ENCODE data around the gene RASSF3.

RASSF3 gene, protein sequence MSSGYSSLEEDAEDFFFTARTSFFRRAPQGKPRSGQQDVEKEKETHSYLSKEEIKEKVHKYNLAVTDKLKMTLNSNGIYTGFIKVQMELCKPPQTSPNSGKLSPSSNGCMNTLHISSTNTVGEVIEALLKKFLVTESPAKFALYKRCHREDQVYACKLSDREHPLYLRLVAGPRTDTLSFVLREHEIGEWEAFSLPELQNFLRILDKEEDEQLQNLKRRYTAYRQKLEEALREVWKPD

DNA sequence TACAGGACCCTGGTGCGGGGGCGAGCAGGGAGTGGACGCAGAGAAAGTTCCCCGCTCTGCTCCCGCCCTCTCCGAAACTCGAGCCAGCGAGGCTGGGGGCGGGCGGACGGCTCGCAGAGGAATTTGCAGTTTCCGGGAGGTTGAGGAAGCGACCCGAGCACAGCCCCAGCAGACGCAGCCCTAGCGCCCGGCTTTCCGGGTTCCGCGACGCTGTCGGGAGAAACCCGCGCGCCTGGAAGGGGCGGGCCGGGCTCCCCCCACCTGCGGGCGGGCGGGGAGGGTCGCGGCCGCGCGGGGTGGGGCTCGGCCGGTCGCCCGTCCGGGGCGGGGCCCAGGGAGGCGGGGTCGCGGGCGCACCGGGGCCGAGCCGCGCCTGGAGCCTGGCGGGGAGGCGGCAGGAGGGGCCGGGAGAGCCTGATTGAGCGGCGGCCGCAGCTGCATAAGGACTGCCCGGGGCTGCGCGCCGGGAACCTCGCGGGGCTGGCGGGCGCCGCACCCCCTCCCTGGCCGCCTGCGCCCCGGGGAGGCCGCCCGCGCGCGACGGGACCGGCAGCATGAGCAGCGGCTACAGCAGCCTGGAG is at the start of gene RASSF3:
Gene RASSF3 (plus strand): TSS at position 417 of the 581 bp plus-strand sequence. CDS start 138 bp downstream, at position 555.
- FAIRE-seq = no peak
- DNase-seq (ENCODE audit: insufficient read length, low spot score) = peak; percentile 52

GRCh38 chr12:64561302-64562136 is 48.8 kb upstream of the RASSF3 start:
- DNase-seq (ENCODE audit: insufficient read length, low spot score) (no peak), FAIRE-seq (no peak)
- no peak for TF ChIP-seq POLR2A (IDR thresholded peaks at IDR 0.05; ENCODE audit: low read depth, low read length)

More for the DNA sequence above, at the start of gene RASSF3:
- peak; percentile 14; the same call in 1 of the 2 replicates for TF ChIP-seq POLR2A (IDR thresholded peaks at IDR 0.05; ENCODE audit: low read depth, low read length)

DNA sequence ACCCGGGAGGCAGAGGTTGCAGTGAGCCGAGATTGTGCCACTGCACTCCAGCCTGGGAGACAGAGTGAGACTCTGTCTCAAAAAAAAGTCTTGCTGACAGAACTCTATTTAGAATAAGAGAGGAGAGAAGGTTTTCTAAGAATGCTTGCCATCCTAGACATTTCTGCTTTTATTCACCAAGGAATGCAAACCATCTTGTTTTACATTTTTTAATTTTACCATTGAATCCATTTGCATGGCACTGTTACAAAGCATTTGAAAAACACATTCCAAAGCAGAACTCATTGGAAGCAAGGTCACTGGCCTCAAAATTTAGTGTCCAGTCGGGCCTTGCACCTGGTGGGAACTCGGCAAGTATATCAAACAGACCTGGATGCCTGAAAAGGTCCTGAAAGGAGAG is 44.2 kb upstream of the RASSF3 start:
- no peak for FAIRE-seq
- no peak for DNase-seq (ENCODE audit: insufficient read length, low spot score)
- no peak for TF ChIP-seq POLR2A (IDR thresholded peaks at IDR 0.05; ENCODE audit: low read depth, low read length)

DNA sequence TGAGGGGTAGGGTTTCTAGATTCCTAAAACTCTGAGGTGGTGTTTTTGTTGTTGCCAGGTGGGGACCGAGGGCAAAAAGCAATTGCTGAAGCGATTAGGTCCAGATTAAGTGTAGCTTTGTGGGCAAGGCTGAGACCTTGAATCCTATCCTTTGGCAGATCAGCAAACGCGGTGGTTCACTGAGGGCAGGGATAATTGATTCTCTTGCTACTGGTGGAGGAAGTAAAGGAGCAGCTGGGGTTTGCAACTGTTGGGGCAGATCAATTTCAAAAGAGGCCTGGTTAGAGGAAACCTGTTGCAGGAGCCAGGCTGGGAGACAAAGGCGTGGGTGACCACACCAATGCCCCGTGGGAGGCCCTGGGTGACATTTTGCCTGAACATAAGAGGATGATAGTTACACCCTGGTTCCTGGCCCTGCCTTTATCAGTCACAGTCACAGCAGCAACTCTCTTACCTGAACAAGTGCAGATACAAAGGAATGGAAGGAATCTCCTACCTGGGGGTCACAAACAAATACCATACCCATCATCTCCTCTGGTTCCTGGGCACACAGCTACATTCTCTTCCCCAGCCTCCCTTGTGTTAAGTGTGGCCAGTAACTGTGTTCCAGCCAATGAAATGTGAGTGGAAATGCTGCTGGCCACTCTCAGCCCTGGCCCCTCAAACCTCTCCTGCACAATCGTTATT is 43.3 kb upstream of the RASSF3 start:
- no peak for FAIRE-seq
- DNase-seq (ENCODE audit: insufficient read length, low spot score) = no peak

DNA sequence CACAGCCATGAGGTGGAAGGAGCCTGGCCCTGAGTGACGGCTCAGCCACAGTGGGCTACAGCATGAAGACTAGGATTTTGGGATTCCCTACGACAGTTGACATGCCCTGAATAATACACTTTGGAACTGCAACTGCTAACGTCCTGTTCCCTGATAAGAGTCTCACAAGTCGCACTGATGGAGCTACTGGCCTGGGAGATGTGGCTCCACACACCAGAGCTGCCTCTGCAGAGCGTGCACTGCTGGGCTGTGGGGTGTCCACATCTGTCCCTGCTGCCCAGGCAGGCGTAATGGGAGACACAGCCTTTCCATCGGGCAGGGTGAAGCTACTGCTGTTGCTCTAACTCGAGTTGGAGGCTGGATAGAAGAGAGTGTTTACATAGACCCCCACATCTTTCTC is 42.7 kb upstream of the RASSF3 start:
- DNase-seq (ENCODE audit: insufficient read length, low spot score) (no peak), FAIRE-seq (no peak)
- no peak for TF ChIP-seq POLR2A (IDR thresholded peaks at IDR 0.05; ENCODE audit: low read depth, low read length)

More for the DNA sequence above, 43.3 kb upstream of the RASSF3 start:
- TF ChIP-seq POLR2A (IDR thresholded peaks at IDR 0.05; ENCODE audit: low read depth, low read length) = no peak

DNA sequence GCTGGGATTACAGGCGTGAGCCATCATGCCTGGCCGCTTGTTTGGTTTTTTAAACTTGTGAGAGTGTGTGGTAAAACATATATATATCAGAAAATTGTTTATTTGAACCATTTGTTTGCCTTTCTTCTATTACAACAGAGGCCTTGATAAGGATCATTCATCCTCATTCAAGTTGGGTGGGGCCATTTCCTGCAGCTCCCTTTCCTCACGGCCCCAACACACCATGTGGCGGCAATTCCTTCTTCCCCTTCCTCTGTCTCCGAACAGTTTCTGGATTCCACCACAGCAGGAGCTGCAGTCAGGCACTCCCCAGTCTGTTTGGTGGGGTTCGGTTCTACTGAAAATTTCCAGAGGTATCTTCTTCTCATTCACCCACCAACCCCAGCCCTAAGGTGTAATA is 42.0 kb upstream of the RASSF3 start:
- DNase-seq (ENCODE audit: insufficient read length, low spot score) (no peak), FAIRE-seq (no peak)
- no peak for TF ChIP-seq POLR2A (IDR thresholded peaks at IDR 0.05; ENCODE audit: low read depth, low read length)

GRCh38 chr12:64569923-64570691 is 40.2 kb upstream of the RASSF3 start:
- TF ChIP-seq POLR2A (IDR thresholded peaks at IDR 0.05; ENCODE audit: low read depth, low read length) = no peak
- DNase-seq (ENCODE audit: insufficient read length, low spot score) (no peak), FAIRE-seq (no peak)

DNA sequence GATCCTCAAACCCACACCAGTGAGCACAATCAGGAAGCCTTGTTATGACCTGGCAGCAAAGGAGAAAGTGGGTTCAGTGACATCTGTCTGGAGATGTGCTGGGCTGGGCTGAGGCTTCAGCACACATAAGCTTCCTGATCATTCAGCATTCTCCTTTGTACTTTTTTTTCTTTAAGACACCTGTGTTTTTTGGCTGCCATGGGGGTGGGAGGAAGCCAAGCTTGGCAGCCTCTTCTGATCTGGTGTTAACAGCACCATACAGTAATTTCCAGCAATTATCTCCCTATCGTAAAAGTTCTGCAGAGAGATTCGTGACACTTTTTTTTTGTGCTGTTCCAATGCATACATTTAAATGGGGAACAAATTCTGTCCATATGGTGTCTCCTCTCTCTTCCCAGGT is 38.9 kb upstream of the RASSF3 start:
- TF ChIP-seq POLR2A (IDR thresholded peaks at IDR 0.05; ENCODE audit: low read depth, low read length) = no peak
- FAIRE-seq (no peak), DNase-seq (ENCODE audit: insufficient read length, low spot score) (no peak)

- TF ChIP-seq POLR2A (IDR thresholded peaks at IDR 0.05; ENCODE audit: low read depth, low read length) = no peak
- DNase-seq (ENCODE audit: insufficient read length, low spot score) (no peak), FAIRE-seq (no peak)
Observed at GRCh38 chr12:64572241-64572640, 38.1 kb upstream of the RASSF3 start.

DNA sequence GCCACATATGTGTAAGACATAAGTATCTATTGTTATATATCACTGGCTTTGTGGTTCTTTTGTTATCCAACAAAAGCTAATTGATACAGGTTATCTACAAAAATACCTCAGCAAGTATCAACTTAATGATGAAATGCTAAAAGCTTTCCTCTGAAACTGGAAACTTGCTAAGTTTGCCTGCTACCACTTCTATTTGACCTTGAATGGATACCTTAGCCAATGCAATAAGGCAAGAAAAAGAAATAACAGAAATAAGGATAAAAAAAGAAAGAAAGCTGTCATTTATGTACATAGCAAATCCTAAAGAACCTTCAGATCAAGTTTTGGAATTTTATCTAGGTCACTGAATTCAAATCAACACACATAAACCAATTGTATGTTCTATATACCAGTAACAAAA is 35.5 kb upstream of the RASSF3 start:
- DNase-seq (ENCODE audit: insufficient read length, low spot score) (no peak), FAIRE-seq (no peak)
- no peak for TF ChIP-seq POLR2A (IDR thresholded peaks at IDR 0.05; ENCODE audit: low read depth, low read length)

DNA sequence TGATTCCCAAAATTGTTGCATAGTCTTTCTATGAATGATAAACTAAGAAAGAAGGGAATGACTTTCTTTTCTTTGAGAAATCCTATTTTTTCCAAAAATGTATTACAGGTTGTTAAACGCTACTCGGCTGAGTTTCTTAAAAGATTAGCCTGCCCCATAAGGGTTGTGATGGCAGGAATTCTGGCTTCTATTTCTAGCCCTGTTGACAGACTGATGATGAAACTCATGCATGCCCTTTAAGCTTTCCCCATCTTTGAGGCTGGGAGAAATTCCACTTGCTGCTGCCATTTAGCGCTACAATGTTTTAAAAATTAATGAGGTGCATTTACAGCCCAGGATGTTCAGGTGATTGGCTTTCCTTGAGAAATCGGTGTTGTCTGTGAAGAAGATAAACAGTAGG is 33.2 kb upstream of the RASSF3 start:
- no peak for DNase-seq (ENCODE audit: insufficient read length, low spot score)
- TF ChIP-seq POLR2A (IDR thresholded peaks at IDR 0.05; ENCODE audit: low read depth, low read length) = no peak
- FAIRE-seq = no peak

- no peak for DNase-seq (ENCODE audit: insufficient read length, low spot score)
- TF ChIP-seq POLR2A (IDR thresholded peaks at IDR 0.05; ENCODE audit: low read depth, low read length) = no peak
- no peak for FAIRE-seq
Observed at GRCh38 chr12:64578566-64578965, 31.7 kb upstream of the RASSF3 start.

DNA sequence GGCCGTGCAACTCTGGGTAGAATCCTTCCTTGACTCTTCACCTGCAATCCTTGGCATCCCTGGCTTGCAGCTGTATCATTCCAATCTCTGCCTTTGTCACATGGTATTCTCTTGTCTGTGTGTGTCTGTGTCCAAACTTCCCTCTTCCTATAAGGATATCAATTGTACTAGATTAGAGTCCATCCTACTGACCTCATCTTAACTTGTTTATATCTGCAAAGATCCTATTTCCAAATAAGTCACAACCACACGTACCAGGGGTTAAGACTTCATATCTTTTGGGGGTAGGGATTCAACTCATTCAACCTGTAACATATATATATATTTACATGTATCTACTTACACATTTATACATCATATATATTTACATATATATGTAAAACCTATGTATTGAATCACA is 29.6 kb upstream of the RASSF3 start:
- no peak for TF ChIP-seq POLR2A (IDR thresholded peaks at IDR 0.05; ENCODE audit: low read depth, low read length)
- FAIRE-seq (no peak), DNase-seq (ENCODE audit: insufficient read length, low spot score) (no peak)

Measured in H54 (cell line).